Measurements from ENCODE around the gene MACROD2.
A peak's percentile ranks its signal among the peaks of the same experiment; 100 is the strongest.

Gene MACROD2

GRCh38 chr20:14488756-14489479 lies 493.6 kb downstream of the MACROD2 start:
- no peak for DNase-seq

DNA sequence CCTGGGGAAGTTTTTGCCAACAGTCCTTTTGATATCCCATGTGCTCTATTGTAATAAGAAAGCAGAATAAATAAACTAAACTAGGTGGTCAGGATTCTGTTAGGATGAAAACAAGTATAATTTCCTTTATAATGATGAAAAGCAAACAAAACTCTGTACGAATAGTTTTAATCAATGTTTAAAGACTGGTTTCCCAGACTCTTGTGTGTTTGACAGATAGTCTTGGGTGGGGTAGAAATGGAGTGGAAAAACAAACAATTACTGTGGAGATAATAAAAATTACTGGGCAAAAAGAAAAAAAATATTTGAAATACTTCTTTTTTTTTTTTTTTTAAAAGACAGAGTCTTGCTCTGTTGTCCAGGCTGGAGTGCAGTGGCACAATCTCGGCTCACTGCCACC lies 494.2 kb downstream of the MACROD2 start:
- no peak for DNase-seq

- DNase-seq, result no peak
Measured at GRCh38 chr20:14491436-14491835, 496.1 kb downstream of the MACROD2 start.

- DNase-seq, result no peak
Measured at GRCh38 chr20:14493408-14493807, 498.1 kb downstream of the MACROD2 start.

DNA sequence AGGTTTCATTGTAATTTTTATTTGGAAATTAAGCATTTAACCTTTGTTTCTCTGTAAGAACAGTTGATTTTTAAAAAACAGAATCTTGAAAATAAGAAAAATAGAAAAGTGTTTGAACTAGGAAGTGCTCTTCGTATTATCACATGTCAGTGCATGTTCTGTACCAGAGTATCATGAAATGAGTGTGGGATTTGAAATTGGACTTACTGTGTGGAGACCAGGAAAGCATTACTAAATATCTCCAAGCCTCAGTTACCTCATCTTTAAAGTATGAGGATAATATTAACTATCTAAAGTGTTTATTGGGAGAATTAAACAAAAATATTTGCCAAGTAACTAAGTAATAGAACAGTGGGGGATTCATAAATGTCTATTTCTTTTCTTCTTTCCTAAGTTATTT lies 499.0 kb downstream of the MACROD2 start:
- DNase-seq, result no peak

DNA sequence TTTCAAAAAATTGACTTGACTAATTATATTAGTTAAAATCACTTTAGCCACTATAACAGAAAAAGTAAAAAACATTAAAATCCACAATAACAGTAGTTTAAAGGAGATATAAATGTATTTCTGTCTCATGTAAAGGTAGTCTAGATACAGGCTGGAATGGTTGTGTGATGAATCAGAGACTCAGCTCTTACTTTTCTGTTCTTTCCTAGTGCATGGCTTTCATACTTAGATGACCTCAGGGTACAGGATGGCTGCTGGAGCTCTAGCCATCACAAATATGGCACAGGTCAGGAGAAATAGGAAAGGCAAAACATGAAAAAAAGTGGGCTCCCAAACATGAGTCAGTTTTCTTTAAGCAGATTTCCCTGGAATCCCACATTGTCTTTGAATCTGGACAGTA lies 499.8 kb downstream of the MACROD2 start:
- no peak for DNase-seq

DNA sequence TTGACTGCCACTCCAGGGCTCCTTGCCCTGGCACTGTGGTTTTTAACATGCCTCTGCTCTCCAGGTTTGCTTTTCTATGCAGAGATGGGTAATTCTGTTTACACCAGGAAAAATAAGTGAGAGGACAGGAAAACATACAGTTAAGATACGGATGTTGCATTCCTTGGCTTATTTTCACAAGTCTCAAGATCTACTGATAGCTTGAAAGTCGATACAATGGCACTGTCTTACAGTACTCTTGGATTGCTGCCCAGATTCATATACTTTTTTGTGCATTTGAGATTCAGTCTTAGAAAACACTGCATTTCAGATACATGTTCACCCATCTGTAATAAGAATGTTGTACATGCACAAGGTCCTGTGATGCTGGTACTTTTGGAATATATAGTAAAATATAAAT lies 501.7 kb downstream of the MACROD2 start:
- no peak for DNase-seq

DNA sequence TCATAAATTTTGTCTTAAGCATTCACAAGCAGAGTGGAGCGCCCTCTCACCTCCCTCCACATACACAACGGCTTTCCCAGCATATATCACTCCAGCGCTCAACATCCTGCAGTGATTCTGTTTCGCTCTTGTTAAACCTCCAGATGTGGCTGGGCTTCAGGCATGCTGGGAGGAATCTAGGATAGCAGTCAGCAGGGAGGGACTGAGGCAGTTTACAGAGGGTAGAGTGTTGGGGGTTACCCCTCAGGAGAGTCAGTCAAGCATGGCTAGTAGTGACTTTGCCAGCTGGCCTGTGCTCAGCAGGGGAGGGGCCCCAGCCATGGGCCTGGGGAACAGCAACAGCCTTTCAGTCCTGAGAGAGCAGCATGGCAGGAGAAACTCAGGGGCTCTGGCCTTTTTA lies 503.5 kb downstream of the MACROD2 start:
- peak; percentile 50 for DNase-seq

DNA sequence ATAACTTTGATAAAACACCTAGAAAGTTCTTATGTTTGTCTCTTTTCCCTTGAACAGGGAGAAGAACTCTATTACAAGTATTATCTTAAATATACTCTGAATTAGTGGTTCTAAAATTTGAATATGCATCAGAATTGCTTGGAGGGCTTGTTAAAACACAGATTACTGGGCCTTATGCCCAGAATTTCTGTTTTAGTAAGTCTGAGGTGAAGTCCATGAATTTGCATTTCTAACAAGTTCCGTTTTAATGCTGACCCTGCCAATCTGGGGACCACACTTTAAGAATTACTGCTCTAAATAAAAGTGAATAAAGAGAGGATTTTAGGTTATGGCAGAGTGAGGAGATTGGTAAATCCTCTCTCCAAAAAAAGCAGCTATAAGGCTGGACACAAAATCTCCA lies 510.2 kb downstream of the MACROD2 start:
- no peak for DNase-seq

DNA sequence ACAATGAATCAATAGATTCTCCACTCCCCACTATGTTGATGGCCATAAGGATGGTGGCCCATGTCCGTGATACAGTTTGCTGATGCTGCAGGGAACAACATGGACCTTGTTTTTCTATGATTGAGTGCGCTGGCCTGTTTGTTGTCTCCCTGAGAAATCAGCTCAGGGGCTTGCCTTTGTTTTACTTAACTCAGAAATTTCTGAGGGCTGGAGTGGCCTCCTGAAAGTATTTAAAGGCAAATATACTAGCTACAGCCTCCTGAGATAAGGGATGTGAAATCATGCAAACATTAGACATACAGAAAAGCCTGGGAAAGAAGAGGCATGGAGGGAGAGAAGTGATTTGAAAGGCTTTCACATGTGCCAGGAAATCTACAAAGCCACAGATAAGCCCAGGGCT lies 512.4 kb downstream of the MACROD2 start:
- DNase-seq, result no peak

DNA sequence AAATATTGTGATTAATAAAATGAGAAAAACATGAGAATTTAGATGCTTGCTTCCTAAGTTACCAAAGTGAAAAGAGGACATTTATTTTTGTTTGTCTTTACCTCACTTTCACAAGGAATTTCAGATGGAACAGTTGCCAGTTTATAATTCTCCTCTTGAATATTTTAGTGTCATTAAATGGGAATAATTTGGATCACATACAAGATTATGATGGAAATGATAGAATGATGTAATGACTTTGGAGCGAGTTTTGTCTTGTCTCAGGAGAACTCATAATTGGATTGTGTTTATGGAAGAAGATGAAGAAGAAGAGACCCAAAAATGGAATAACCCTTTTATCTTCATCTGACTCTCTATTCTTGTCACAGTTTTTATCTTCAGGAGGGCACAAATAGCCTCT lies 515.0 kb downstream of the MACROD2 start:
- no peak for DNase-seq

DNA sequence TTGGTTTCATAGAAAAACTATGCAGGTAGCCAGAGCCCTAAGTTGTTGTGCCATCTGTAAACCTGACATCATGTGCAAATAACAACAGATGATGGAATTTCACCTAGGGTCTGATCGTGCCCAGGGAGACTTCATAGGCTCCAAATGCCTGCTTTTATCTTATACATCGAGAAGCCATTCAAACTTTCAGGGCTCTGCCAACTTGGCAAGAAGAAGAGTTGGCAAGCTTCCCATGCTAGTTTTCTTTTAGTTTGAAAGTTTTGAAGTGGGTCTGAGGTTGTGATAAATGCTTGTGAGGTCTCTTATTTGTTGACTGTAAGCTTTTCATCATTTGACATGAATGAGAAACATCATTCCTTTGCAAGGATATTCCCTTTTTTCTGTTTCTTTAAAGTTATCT lies 517.5 kb downstream of the MACROD2 start:
- DNase-seq, result no peak

DNA sequence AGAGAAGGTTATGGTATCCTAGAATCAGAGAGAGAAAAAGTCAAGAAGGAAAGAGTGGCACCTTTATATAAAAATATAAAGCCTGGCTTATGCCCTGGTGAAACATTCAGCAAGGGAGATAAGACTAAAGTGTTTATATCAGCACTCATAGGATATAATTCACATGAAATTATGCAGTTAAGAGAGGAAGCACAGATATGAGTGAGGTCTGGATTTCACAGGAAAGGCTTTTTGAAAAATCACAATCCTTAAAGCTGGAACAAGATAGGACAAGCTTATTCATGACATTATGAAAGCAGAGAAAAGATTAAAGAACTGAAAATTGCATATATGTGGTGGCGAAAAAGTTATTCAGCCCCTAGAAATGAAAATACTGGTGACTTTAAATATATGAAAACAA lies 523.3 kb downstream of the MACROD2 start:
- DNase-seq, result no peak

DNA sequence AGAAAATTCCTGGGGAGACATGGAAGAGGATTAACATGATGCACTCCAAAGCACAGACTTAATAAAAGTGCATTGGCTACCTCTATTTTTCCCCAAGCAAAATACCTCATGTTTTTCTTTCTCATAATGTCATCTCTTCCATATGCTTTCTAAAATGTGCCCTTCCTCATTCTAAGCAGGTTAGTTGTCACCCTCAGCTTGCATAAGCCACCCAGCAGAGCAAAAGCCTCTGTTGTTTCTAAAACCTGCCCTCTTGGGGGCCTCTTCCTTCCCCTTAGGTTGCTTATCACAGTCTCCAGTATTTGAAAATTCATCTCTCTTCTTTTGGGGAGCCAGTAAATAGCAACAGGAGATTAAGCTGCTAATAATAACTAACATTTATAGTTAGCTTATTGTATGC lies 525.7 kb downstream of the MACROD2 start:
- no peak for DNase-seq

- DNase-seq, result no peak
Measured at GRCh38 chr20:14521436-14521835, 526.1 kb downstream of the MACROD2 start.

DNA sequence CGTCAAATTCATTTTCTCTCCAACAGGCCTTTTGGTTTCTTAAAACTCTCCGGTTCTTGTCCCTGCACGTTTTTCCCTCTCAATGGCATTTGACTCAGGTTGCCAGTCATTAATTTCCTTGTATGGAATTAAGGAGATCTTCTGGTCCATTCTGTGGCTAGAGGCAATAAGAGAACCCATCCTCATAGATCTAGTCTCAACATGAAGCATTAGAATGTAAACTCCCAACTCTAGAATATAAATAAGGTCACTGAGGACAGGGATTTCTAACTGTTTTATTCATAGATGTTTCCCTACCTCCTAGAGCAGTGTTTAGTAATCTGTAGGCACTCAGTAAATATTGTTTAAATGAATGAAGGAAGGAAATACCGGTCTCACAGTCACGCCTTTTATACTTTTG lies 527.3 kb downstream of the MACROD2 start:
- no peak for DNase-seq

GRCh38 chr20:14523090-14523489 lies 527.8 kb downstream of the MACROD2 start:
- no peak for DNase-seq

DNA sequence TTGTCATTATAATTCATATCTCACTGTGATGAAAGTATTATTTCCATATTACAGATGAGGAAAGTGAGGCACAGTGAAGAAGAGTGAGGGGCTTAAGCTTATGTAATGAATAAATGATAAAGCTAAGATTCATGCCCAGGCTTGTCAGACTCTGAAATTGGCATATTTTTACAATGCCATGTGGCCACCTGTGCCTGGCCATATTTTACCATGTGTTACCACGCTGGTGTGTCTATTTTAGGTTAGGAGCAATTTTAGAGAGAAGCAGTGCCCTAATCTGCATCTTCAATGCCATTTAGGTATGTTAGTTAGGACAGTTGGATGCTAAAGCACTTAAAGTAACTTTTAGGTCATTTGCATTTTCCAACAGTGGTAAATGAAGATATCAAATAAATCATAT lies 530.1 kb downstream of the MACROD2 start:
- no peak for DNase-seq

GRCh38 chr20:14526891-14527290 lies 531.6 kb downstream of the MACROD2 start:
- no peak for DNase-seq

GRCh38 chr20:14531786-14532185 lies 536.5 kb downstream of the MACROD2 start:
- DNase-seq, result no peak

GRCh38 chr20:14536738-14537137 lies 541.4 kb downstream of the MACROD2 start:
- DNase-seq, result no peak

GRCh38 chr20:14538433-14538832 lies 543.1 kb downstream of the MACROD2 start:
- no peak for DNase-seq

DNA sequence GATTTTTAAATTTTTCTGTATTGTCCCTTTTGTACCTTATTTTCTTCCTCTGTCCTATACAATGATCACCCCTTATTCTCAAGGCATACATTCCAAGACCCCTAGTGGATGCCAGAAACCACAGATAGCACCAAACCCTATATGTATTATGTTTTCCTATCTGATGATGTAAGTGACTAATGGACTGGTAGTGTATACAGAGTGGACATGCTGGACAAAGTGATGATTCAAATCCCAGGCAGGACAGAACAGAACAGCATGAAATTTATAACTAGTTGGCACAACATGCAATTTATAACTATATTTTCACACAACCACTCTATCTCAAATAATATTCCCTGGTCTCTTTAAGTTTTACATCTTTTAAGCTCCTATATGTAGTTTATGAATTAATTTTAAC lies 547.7 kb downstream of the MACROD2 start:
- no peak for DNase-seq

GRCh38 chr20:14544688-14545087 lies 549.4 kb downstream of the MACROD2 start:
- no peak for DNase-seq

DNA sequence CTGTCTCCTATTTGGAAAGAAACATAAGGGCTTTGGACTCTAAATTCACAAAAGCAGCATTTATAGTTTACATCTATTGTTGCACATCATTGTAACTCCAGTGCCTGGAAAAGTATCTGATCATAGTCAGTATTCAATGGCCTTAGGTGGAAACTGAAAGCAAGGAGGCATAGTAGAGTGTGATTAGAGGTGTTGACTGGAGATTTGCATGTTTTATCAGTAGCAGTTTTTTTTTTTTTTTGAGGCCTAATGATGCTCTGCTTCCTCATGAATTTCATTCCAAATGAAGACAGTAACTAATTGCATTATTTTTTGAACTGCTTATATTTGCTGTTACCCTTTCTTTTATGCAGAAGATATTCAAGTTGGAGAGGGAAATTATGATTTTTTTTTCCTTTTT lies 555.3 kb downstream of the MACROD2 start:
- no peak for DNase-seq

Measured in right forelimb (tissue), 1 donor.